HL-60 (cell line): ENCODE measurements around the gene TBC1D21.

Experiments
- DNase-seq, 2 experiments: peaks; one replicate each; pipeline ENCODE4 v3.0.0-alpha.2; 2010 to 2020; ENCODE audit warnings: low read depth in 1 of 2, low spot score in 1 of 2
- H3K27ac ChIP-seq: fragments of 250-450 bp; sonication (Bioruptor Pico); replicated peaks from 2 replicates; pipeline ENCODE4 v1.5.1; 2020; ENCODE audit warnings: mild to moderate bottlenecking, moderate library complexity
- H3K27me3 ChIP-seq: fragments of 250-450 bp; sonication (Bioruptor Pico); 2 replicates; pipeline ENCODE4 v1.5.1; 2021; ENCODE audit warnings: mild to moderate bottlenecking, moderate library complexity; ENCODE audit not compliant: insufficient read depth, poor library complexity, severe bottlenecking
- H3K4me3 ChIP-seq: replicated peaks from 2 replicates; pipeline ENCODE4 v1.5.1; 2011; ENCODE audit warnings: mild to moderate bottlenecking, control low read depth, low read length; ENCODE audit not compliant: insufficient read depth
- GABPA ChIP-seq: IDR thresholded peaks from 2 replicates; pipeline ENCODE4 v1.6.1; 2012; ENCODE audit warnings: low read depth
- POLR2AphosphoS5 ChIP-seq: IDR thresholded peaks from 2 replicates; pipeline ENCODE4 v1.6.1; 2012; ENCODE audit warnings: low read depth
- SPI1 ChIP-seq: IDR thresholded peaks from 2 replicates; pipeline ENCODE4 v1.6.1; 2012; ENCODE audit warnings: low read depth, mild to moderate bottlenecking, borderline replicate concordance
- TF ChIP-seq, protein P1 (sequence below): IDR thresholded peaks from one replicate; pipeline ENCODE4 v1.5.1; 2011; ENCODE audit warnings: low read length, control low read depth, inconsistent platforms; ENCODE audit not compliant: insufficient read depth
- TF ChIP-seq, protein P2 (sequence below): IDR thresholded peaks from 2 replicates; pipeline ENCODE4 v1.6.1; 2012; ENCODE audit warnings: low read depth; ENCODE audit not compliant: insufficient replicate concordance

TBC1D21 gene

DNA sequence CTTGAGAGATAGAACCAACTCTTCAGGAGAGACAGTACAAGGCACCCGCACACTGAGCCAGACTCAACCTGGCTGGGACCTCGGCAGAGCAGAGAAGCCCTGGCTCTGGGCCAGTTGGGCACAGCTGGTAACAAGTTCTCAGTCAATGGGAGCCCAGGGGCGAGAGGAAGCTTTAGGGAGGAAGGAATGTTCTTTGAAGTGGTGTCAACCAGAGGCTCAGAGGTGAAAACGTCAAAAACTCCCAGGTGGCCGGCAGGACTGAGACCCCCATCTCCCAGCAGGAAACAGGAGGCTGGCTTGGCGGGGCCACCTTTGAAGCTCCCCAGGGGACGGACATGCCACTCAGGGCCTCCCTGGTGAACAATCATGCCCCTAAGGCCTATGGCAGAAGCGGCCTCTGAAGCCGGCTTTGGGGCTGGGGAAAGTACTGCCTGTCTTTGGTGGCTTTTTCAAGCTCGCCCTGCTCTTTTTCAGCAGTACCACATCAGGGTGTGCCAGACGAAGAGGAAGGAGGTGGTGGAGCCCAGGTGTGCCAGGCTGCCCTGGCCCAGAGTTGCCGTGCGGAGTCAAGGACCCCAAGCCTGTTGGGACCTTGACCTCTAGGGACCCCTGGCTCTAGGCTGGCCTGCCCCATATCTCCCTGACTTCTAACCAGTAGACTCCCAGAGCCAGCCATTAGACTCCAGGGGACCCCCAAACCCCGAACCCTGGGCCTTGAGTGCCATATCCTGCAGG is 16.7 kb upstream of the TBC1D21 start:
- no peak for DNase-seq
- no peaks in the 10 kb centered on the region for H3K27me3 ChIP-seq
- H3K4me3 ChIP-seq = no peak overlapping the region
- no peak for TF ChIP-seq POLR2AphosphoS5
- TF ChIP-seq SPI1 = no peak
- no peak for TF ChIP-seq GABPA
- TF ChIP-seq, protein P1, sequence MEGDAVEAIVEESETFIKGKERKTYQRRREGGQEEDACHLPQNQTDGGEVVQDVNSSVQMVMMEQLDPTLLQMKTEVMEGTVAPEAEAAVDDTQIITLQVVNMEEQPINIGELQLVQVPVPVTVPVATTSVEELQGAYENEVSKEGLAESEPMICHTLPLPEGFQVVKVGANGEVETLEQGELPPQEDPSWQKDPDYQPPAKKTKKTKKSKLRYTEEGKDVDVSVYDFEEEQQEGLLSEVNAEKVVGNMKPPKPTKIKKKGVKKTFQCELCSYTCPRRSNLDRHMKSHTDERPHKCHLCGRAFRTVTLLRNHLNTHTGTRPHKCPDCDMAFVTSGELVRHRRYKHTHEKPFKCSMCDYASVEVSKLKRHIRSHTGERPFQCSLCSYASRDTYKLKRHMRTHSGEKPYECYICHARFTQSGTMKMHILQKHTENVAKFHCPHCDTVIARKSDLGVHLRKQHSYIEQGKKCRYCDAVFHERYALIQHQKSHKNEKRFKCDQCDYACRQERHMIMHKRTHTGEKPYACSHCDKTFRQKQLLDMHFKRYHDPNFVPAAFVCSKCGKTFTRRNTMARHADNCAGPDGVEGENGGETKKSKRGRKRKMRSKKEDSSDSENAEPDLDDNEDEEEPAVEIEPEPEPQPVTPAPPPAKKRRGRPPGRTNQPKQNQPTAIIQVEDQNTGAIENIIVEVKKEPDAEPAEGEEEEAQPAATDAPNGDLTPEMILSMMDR = no peak
- TF ChIP-seq, protein P2, sequence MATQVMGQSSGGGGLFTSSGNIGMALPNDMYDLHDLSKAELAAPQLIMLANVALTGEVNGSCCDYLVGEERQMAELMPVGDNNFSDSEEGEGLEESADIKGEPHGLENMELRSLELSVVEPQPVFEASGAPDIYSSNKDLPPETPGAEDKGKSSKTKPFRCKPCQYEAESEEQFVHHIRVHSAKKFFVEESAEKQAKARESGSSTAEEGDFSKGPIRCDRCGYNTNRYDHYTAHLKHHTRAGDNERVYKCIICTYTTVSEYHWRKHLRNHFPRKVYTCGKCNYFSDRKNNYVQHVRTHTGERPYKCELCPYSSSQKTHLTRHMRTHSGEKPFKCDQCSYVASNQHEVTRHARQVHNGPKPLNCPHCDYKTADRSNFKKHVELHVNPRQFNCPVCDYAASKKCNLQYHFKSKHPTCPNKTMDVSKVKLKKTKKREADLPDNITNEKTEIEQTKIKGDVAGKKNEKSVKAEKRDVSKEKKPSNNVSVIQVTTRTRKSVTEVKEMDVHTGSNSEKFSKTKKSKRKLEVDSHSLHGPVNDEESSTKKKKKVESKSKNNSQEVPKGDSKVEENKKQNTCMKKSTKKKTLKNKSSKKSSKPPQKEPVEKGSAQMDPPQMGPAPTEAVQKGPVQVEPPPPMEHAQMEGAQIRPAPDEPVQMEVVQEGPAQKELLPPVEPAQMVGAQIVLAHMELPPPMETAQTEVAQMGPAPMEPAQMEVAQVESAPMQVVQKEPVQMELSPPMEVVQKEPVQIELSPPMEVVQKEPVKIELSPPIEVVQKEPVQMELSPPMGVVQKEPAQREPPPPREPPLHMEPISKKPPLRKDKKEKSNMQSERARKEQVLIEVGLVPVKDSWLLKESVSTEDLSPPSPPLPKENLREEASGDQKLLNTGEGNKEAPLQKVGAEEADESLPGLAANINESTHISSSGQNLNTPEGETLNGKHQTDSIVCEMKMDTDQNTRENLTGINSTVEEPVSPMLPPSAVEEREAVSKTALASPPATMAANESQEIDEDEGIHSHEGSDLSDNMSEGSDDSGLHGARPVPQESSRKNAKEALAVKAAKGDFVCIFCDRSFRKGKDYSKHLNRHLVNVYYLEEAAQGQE = no peak
- H3K27ac ChIP-seq = no peak overlapping the region

DNA sequence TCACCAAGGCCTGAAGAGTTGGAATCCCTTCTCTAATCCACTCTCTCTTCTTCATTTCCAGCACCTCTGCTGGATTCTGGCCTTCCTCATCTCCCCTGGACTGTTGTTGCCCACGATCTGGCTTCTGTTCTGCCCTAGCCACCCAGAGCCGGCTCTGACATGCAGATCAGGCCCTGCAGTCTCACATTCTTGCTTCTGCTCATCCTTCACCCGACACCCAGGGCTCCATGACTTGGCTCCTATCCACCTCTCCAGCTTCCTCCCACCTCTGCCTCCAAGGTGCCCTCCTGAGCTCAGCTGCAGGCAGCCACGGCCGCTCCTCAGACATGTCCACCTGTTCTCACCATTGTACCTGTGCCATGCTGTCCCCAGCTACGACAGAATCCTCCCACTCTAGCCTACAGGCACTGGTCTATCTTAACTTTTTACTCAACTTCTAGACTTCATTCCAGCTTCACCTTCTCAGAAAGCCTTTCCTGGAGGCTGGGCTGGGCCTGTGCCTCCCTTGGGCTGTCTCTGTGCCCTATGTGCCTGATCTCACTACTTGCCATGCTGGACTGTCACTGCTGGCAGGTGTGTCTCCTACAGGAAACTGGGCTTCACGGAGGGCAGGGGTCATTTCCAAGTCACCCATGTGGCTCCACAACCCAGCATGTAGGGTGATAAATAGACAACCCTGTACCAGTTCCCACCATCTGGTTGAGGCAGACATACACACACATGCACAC is 16.0 kb upstream of the TBC1D21 start:
- no peak overlapping the region for H3K4me3 ChIP-seq
- H3K27ac ChIP-seq = no peak overlapping the region
- H3K27me3 ChIP-seq = peaks cover 3% of the 10 kb centered on the region
- no peak for DNase-seq
- TF ChIP-seq SPI1 (no peak), GABPA (no peak), POLR2AphosphoS5 (no peak)
- TF ChIP-seq, protein P1 = no peak
- TF ChIP-seq, protein P2 = no peak

DNA sequence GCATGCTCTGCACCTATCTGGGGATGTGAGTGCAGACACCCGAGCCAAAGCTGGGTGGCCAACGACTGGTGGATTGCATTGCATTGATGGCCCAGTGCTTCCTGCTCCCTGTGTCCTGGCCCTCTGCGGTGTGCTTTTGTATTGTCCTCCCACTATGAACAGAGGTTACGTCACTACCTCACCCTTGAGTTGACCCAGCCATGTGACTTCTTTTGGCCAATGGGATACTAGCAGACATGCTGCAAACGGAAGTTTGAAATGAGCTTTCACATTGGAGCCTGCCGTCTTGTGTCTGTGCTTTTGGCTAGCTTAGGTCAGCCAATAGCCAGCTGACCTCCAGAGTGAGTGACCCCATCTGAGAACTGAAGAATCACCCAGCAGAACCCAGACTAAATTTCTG is 15.3 kb upstream of the TBC1D21 start:
- Histone ChIP-seq H3K4me3 (no peak overlapping the region), H3K27me3 (peaks cover 7% of the 10 kb centered on the region), H3K27ac (no peak overlapping the region)
- DNase-seq = no peak
- TF ChIP-seq SPI1 (no peak), GABPA (no peak), POLR2AphosphoS5 (no peak)
- TF ChIP-seq, protein P2 = no peak
- TF ChIP-seq, protein P1 = no peak
